Keratinocyte (primary cell): ENCODE results near the gene ALG1L2. TPM values are rescaled to one million over a fixed set of nuclear protein-coding genes. Genes with fewer than 3 reads are reported as not detected.
"Not testable (repeated sequence)": the region's sequence is repeated elsewhere in the genome, so short reads cannot be mapped to it uniquely, and the experiment has no call there.

ENCODE experiments used
- DNase-seq: peaks from one replicate; pipeline ENCODE4 v3.0.0-alpha.2; 2011; ENCODE audit warnings: low read depth, missing footprints, low spot score
- FAIRE-seq: peaks from 2 replicates; lab custom pipeline; 2011; peaks lifted over from hg19 to GRCh38; lab: Jason Lieb, UNC
- H2AFZ ChIP-seq: 2 replicates; pipeline ENCODE4 v1.6.0; 2012; ENCODE audit warnings: low read length, control low read depth, inconsistent platforms; ENCODE audit not compliant: control insufficient read depth
- H3K27ac ChIP-seq: 2 replicates; pipeline ENCODE4 v1.5.1; 2011; ENCODE audit warnings: low read length; ENCODE audit not compliant: control insufficient read depth, insufficient read depth
- H3K27me3 ChIP-seq: 3 replicates; pipeline ENCODE4 v1.6.0; 2011; ENCODE audit warnings: low read length; ENCODE audit not compliant: control insufficient read depth, insufficient read depth; ENCODE audit errors: extremely low read depth
- H3K36me3 ChIP-seq, 2 experiments: 2 replicates in 1 of 2; 3 replicates in 1 of 2; pipeline ENCODE4 v1.5.1; 2011; ENCODE audit warnings: low read length in 2 of 2, mild to moderate bottlenecking in 1 of 2; ENCODE audit not compliant: control insufficient read depth in 2 of 2, insufficient read depth in 2 of 2; ENCODE audit errors: extremely low read depth in 1 of 2
- H3K4me1 ChIP-seq: 3 replicates; pipeline ENCODE4 v1.5.1; 2011; ENCODE audit warnings: low read length; ENCODE audit not compliant: control insufficient read depth, insufficient read depth; ENCODE audit errors: extremely low read depth
- H3K4me2 ChIP-seq: 3 replicates; pipeline ENCODE4 v1.6.0; 2011; ENCODE audit warnings: low read depth, low read length; ENCODE audit not compliant: control insufficient read depth, insufficient read depth; ENCODE audit errors: extremely low read depth
- H3K4me3 ChIP-seq, 3 experiments: fragments of 200-600 bp in 1 of 3; sonication (generic) in 1 of 3; 2 replicates in 2 of 3; 3 replicates in 1 of 3; pipeline ENCODE4 v1.5.1; 2011 to 2016; ENCODE audit warnings: low read length in 3 of 3, mild to moderate bottlenecking in 3 of 3, control low read depth in 2 of 3, inconsistent platforms in 1 of 3, low read depth in 1 of 3, mixed read lengths in 1 of 3, mixed run types in 1 of 3, moderate library complexity in 1 of 3; ENCODE audit not compliant: control insufficient read depth in 2 of 3, insufficient read depth in 2 of 3; ENCODE audit errors: extremely low read depth in 1 of 3
- H3K79me2 ChIP-seq: 2 replicates; pipeline ENCODE4 v1.6.0; 2012; ENCODE audit warnings: low read length; ENCODE audit not compliant: control insufficient read depth, insufficient read depth
- H3K9ac ChIP-seq: 3 replicates; pipeline ENCODE4 v1.6.0; 2011; ENCODE audit warnings: low read length; ENCODE audit not compliant: control insufficient read depth, insufficient read depth; ENCODE audit errors: extremely low read depth
- H3K9me1 ChIP-seq: 3 replicates; pipeline ENCODE4 v1.6.0; 2011; ENCODE audit warnings: low read length; ENCODE audit not compliant: control insufficient read depth, insufficient read depth; ENCODE audit errors: extremely low read depth
- H3K9me3 ChIP-seq: 2 replicates; pipeline ENCODE4 v1.5.1; 2012; ENCODE audit warnings: low read depth, low read length; ENCODE audit not compliant: control insufficient read depth
- H4K20me1 ChIP-seq: 3 replicates; pipeline ENCODE4 v1.6.0; 2011; ENCODE audit warnings: low read length; ENCODE audit not compliant: control insufficient read depth, insufficient read depth; ENCODE audit errors: extremely low read depth
- CTCF ChIP-seq, 3 experiments: IDR thresholded peaks in 1 of 3; conservative IDR thresholded peaks in 1 of 3; optimal IDR thresholded peaks in 1 of 3; 2 replicates in 2 of 3; 3 replicates in 1 of 3; pipeline versions ENCODE3 to v1.5.1; 2011; ENCODE audit warnings: low read length in 3 of 3, mild to moderate bottlenecking in 3 of 3, moderate library complexity in 2 of 3, control low read depth in 1 of 3, inconsistent platforms in 1 of 3; ENCODE audit not compliant: insufficient read depth in 2 of 3; ENCODE audit errors: extremely low read depth in 1 of 3
- dilution Hi-C: fragments of 300-500 bp; cut with MboI; formaldehyde crosslinking; loops from one replicate; pipeline ENCODE4 v1.7.0; 2020; ENCODE audit warnings: low sequenced_read_pairs; ENCODE audit not compliant: extremely low pct_ligation_motif_present
- polyA plus RNA-seq, 5 experiments: library from polyadenylated mRNA; depleted of rRNA in 3 of 5; stranded (reverse) in 3 of 5; stranded (forward) in 1 of 5; unstranded in 1 of 5; fragments of >200 nt; gene quantifications; 1 replicate in 1 of 5; 2 replicates in 3 of 5; 3 replicates in 1 of 5; pipeline versions ENCODE4 v1.2.1 to v1.2.3, GENCODE V29; 2011 to 2012; ENCODE audit warnings: missing spikeins in 2 of 5, low read depth in 1 of 5, low replicate concordance in 1 of 5

The ALG1L2 gene
- polyA plus RNA-seq, 1 donor (not counting 4 experiments of a cell fraction or from before 2014, with no cell fraction given), result not detected

- H3K9me1 ChIP-seq, FAIRE-seq, H3K4me3 ChIP-seq, H3K9me3 ChIP-seq, H3K79me2 ChIP-seq, dilution Hi-C loops, H3K27ac ChIP-seq, DNase-seq, H3K9ac ChIP-seq, H2AFZ ChIP-seq, H3K36me3 ChIP-seq, H3K27me3 ChIP-seq, H3K4me2 ChIP-seq, H3K4me1 ChIP-seq, H4K20me1 ChIP-seq: not testable (repeated sequence)
- peak in 2 of 3 experiments; percentile 56 to 61 for TF ChIP-seq CTCF (optimal IDR thresholded peaks at IDR 0.05 in 1 of 3, IDR thresholded peaks at IDR 0.05 in 1 of 3, conservative IDR thresholded peaks at IDR 0.05 in 1 of 3; ENCODE audit: extremely low read depth in 1 of 3, insufficient read depth in 2 of 3, low read length in 3 of 3)
Observed at GRCh38 chr3:130097690-130098638, 16.3 kb downstream of the ALG1L2 start.

- H3K9me3 ChIP-seq, H3K27me3 ChIP-seq, H3K4me3 ChIP-seq, FAIRE-seq, H2AFZ ChIP-seq, DNase-seq, H3K9me1 ChIP-seq, H4K20me1 ChIP-seq, H3K4me1 ChIP-seq, H3K4me2 ChIP-seq, H3K9ac ChIP-seq, dilution Hi-C loops, H3K27ac ChIP-seq, H3K79me2 ChIP-seq, H3K36me3 ChIP-seq: not testable (repeated sequence)
Observed at GRCh38 chr3:130098639-130099385, 17.2 kb downstream of the ALG1L2 start.

GRCh38 chr3:130102545-130102944 lies 20.9 kb downstream of the ALG1L2 start:
- DNase-seq, H3K27me3 ChIP-seq, H3K36me3 ChIP-seq, H4K20me1 ChIP-seq, H3K9me1 ChIP-seq, H3K79me2 ChIP-seq, H3K27ac ChIP-seq, H3K4me3 ChIP-seq, H2AFZ ChIP-seq, H3K4me2 ChIP-seq, FAIRE-seq, H3K4me1 ChIP-seq, H3K9ac ChIP-seq, dilution Hi-C loops, H3K9me3 ChIP-seq: not testable (repeated sequence)

GRCh38 chr3:130104191-130104590 lies 22.6 kb downstream of the ALG1L2 start:
- H3K27me3 ChIP-seq, H3K27ac ChIP-seq, H3K9me1 ChIP-seq, H3K9ac ChIP-seq, H3K4me3 ChIP-seq, H4K20me1 ChIP-seq, DNase-seq, H3K79me2 ChIP-seq, dilution Hi-C loops, H3K4me2 ChIP-seq, H3K9me3 ChIP-seq, H3K4me1 ChIP-seq, H3K36me3 ChIP-seq, H2AFZ ChIP-seq, FAIRE-seq: not testable (repeated sequence)
